Keratinocyte (primary cell): ENCODE measurements around the gene PCF11. TPM values are rescaled to one million over a fixed set of nuclear protein-coding genes. Genes with fewer than 3 reads are reported as not detected.

Experiments
- DNase-seq: peaks from one replicate; pipeline ENCODE4 v3.0.0-alpha.2; 2011; ENCODE audit warnings: low read depth, missing footprints, low spot score
- FAIRE-seq: peaks from 2 replicates; lab custom pipeline; 2011; peaks lifted over from hg19 to GRCh38; lab: Jason Lieb, UNC
- H2AFZ ChIP-seq: 2 replicates; pipeline ENCODE4 v1.6.0; 2012; ENCODE audit warnings: low read length, control low read depth, inconsistent platforms; ENCODE audit not compliant: control insufficient read depth
- H3K27ac ChIP-seq: 2 replicates; pipeline ENCODE4 v1.5.1; 2011; ENCODE audit warnings: low read length; ENCODE audit not compliant: control insufficient read depth, insufficient read depth
- H3K27me3 ChIP-seq: 3 replicates; pipeline ENCODE4 v1.6.0; 2011; ENCODE audit warnings: low read length; ENCODE audit not compliant: control insufficient read depth, insufficient read depth; ENCODE audit errors: extremely low read depth
- H3K36me3 ChIP-seq, 2 experiments: 2 replicates in 1 of 2; 3 replicates in 1 of 2; pipeline ENCODE4 v1.5.1; 2011; ENCODE audit warnings: low read length in 2 of 2, mild to moderate bottlenecking in 1 of 2; ENCODE audit not compliant: control insufficient read depth in 2 of 2, insufficient read depth in 2 of 2; ENCODE audit errors: extremely low read depth in 1 of 2
- H3K4me1 ChIP-seq: 3 replicates; pipeline ENCODE4 v1.5.1; 2011; ENCODE audit warnings: low read length; ENCODE audit not compliant: control insufficient read depth, insufficient read depth; ENCODE audit errors: extremely low read depth
- H3K4me2 ChIP-seq: 3 replicates; pipeline ENCODE4 v1.6.0; 2011; ENCODE audit warnings: low read depth, low read length; ENCODE audit not compliant: control insufficient read depth, insufficient read depth; ENCODE audit errors: extremely low read depth
- H3K4me3 ChIP-seq, 3 experiments: fragments of 200-600 bp in 1 of 3; sonication (generic) in 1 of 3; 2 replicates in 2 of 3; 3 replicates in 1 of 3; pipeline ENCODE4 v1.5.1; 2011 to 2016; ENCODE audit warnings: low read length in 3 of 3, mild to moderate bottlenecking in 3 of 3, control low read depth in 2 of 3, inconsistent platforms in 1 of 3, low read depth in 1 of 3, mixed read lengths in 1 of 3, mixed run types in 1 of 3, moderate library complexity in 1 of 3; ENCODE audit not compliant: control insufficient read depth in 2 of 3, insufficient read depth in 2 of 3; ENCODE audit errors: extremely low read depth in 1 of 3
- H3K79me2 ChIP-seq: 2 replicates; pipeline ENCODE4 v1.6.0; 2012; ENCODE audit warnings: low read length; ENCODE audit not compliant: control insufficient read depth, insufficient read depth
- H3K9ac ChIP-seq: 3 replicates; pipeline ENCODE4 v1.6.0; 2011; ENCODE audit warnings: low read length; ENCODE audit not compliant: control insufficient read depth, insufficient read depth; ENCODE audit errors: extremely low read depth
- H3K9me1 ChIP-seq: 3 replicates; pipeline ENCODE4 v1.6.0; 2011; ENCODE audit warnings: low read length; ENCODE audit not compliant: control insufficient read depth, insufficient read depth; ENCODE audit errors: extremely low read depth
- H3K9me3 ChIP-seq: 2 replicates; pipeline ENCODE4 v1.5.1; 2012; ENCODE audit warnings: low read depth, low read length; ENCODE audit not compliant: control insufficient read depth
- H4K20me1 ChIP-seq: 3 replicates; pipeline ENCODE4 v1.6.0; 2011; ENCODE audit warnings: low read length; ENCODE audit not compliant: control insufficient read depth, insufficient read depth; ENCODE audit errors: extremely low read depth
- CTCF ChIP-seq, 3 experiments: IDR thresholded peaks in 1 of 3; conservative IDR thresholded peaks in 1 of 3; optimal IDR thresholded peaks in 1 of 3; 2 replicates in 2 of 3; 3 replicates in 1 of 3; pipeline versions ENCODE3 to v1.5.1; 2011; ENCODE audit warnings: low read length in 3 of 3, mild to moderate bottlenecking in 3 of 3, moderate library complexity in 2 of 3, control low read depth in 1 of 3, inconsistent platforms in 1 of 3; ENCODE audit not compliant: insufficient read depth in 2 of 3; ENCODE audit errors: extremely low read depth in 1 of 3
- EZH2 ChIP-seq: IDR thresholded peaks from one replicate; pipeline ENCODE4 v1.6.1; 2012; ENCODE audit warnings: inconsistent platforms, mild to moderate bottlenecking, low read length, moderate library complexity
- dilution Hi-C: fragments of 300-500 bp; cut with MboI; formaldehyde crosslinking; loops from one replicate; pipeline ENCODE4 v1.7.0; 2020; ENCODE audit warnings: low sequenced_read_pairs; ENCODE audit not compliant: extremely low pct_ligation_motif_present
- polyA plus RNA-seq, 5 experiments: library from polyadenylated mRNA; depleted of rRNA in 3 of 5; stranded (reverse) in 3 of 5; stranded (forward) in 1 of 5; unstranded in 1 of 5; fragments of >200 nt; gene quantifications; 1 replicate in 1 of 5; 2 replicates in 3 of 5; 3 replicates in 1 of 5; pipeline versions ENCODE4 v1.2.1 to v1.2.3, GENCODE V29; 2011 to 2012; ENCODE audit warnings: missing spikeins in 2 of 5, low read depth in 1 of 5, low replicate concordance in 1 of 5

The PCF11 gene
- polyA plus RNA-seq, 1 donor (not counting 4 experiments of a cell fraction or from before 2014, with no cell fraction given), result 32.8 TPM

DNA sequence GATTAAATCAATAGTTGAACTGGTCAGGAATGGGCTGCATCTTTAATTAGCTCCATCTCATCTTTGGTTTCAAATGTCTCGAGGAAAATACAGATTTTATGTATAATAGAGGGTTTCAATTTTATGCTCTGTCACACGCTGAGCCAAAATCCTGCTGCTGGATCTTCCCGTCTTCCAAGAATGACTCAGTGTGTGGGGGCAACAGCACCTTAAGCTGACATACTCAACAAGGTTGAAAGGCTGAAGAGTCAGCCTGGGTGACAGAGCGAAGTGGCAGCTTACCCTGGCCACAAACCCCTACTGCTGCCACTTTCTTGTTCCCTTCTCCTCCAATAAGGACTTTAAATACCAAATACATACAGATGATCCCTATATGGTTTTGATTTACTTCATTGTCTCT lies 9.0 kb upstream of the PCF11 start:
- no peak overlapping the region for H2AFZ ChIP-seq
- no peak overlapping the region for H3K4me3 ChIP-seq
- dilution Hi-C loops, result no loop called here
- H3K4me2 ChIP-seq, result no peak overlapping the region
- no peaks in the 10 kb centered on the region for H3K27me3 ChIP-seq
- H3K36me3 ChIP-seq, result no peaks in the 10 kb centered on the region
- peaks cover 8% of the 10 kb centered on the region for H3K4me1 ChIP-seq
- FAIRE-seq (no peak), DNase-seq (no peak)
- no peaks in the 10 kb centered on the region for H3K9me3 ChIP-seq
- TF ChIP-seq CTCF (optimal IDR thresholded peaks at IDR 0.05 in 1 of 3, IDR thresholded peaks at IDR 0.05 in 1 of 3, conservative IDR thresholded peaks at IDR 0.05 in 1 of 3; ENCODE audit: extremely low read depth in 1 of 3, insufficient read depth in 2 of 3, low read length in 3 of 3), result no peak
- TF ChIP-seq EZH2, result no peak
- H3K9me1 ChIP-seq, result no peaks in the 10 kb centered on the region
- no peaks in the 10 kb centered on the region for H4K20me1 ChIP-seq
- H3K79me2 ChIP-seq, result no peaks in the 10 kb centered on the region
- no peak overlapping the region for H3K9ac ChIP-seq
- no peak overlapping the region for H3K27ac ChIP-seq

GRCh38 chr11:83150450-83150849 lies 6.5 kb upstream of the PCF11 start:
- H3K4me2 ChIP-seq, result no peak overlapping the region
- no peaks in the 10 kb centered on the region for H3K36me3 ChIP-seq
- DNase-seq (no peak), FAIRE-seq (no peak)
- H4K20me1 ChIP-seq, result no peaks in the 10 kb centered on the region
- no peak overlapping the region for H3K4me3 ChIP-seq
- TF ChIP-seq EZH2 (no peak), CTCF (optimal IDR thresholded peaks at IDR 0.05 in 1 of 3, IDR thresholded peaks at IDR 0.05 in 1 of 3, conservative IDR thresholded peaks at IDR 0.05 in 1 of 3; ENCODE audit: extremely low read depth in 1 of 3, insufficient read depth in 2 of 3, low read length in 3 of 3) (no peak)
- dilution Hi-C loops, result no loop called here
- peaks cover 8% of the 10 kb centered on the region for H3K4me1 ChIP-seq
- no peak overlapping the region for H3K27ac ChIP-seq
- H3K9ac ChIP-seq, result no peak overlapping the region
- no peaks in the 10 kb centered on the region for H3K9me1 ChIP-seq
- H3K27me3 ChIP-seq, result no peaks in the 10 kb centered on the region
- H3K9me3 ChIP-seq, result no peaks in the 10 kb centered on the region
- H3K79me2 ChIP-seq, result no peaks in the 10 kb centered on the region
- no peak overlapping the region for H2AFZ ChIP-seq
